ENCODE results near the gene SUGP1. TPM values are rescaled to one million over a fixed set of nuclear protein-coding genes. Genes with fewer than 3 reads are reported as not detected.

Gene SUGP1
- polyA plus RNA-seq, 1 donor (not counting 4 experiments of a cell fraction or from before 2014, with no cell fraction given): 28.6 TPM

DNA sequence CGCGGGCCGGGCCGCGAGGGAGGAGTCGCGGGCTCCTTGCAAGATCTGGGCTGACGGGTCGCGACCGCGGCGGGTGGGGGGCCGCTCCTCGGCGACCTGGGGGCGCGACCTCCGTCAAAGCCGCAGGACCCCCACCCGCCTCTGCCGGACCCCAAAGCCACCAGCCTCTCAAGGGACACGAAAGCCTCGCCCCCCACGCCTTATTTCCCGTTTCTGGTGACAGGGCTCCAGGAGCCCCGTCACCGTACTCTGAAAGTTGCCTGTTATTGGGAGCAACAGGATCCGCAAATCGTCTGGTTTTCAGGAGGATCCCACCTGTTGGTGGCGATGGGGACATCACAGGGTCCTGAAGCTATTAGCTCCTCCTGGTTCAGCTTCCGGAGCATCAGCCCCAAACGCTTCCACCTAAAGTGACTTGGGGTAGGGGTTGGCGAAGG is 850 bp upstream of the SUGP1 start:
- H3K27me3 ChIP-seq (ENCODE audit: control insufficient read depth, extremely low read depth, insufficient read depth, low read length): no peaks in the 10 kb centered on the region
- H3K9ac ChIP-seq (ENCODE audit: control insufficient read depth, extremely low read depth, insufficient read depth, low read length): peak overlapping the region; percentile 98
- H3K4me1 ChIP-seq (ENCODE audit: control insufficient read depth, extremely low read depth, insufficient read depth, low read length): peaks cover 8% of the 10 kb centered on the region
- no peaks in the 10 kb centered on the region for H4K20me1 ChIP-seq (ENCODE audit: control insufficient read depth, extremely low read depth, insufficient read depth, low read length)
- dilution Hi-C loops (cut with MboI; ENCODE audit: extremely low pct_ligation_motif_present, low sequenced_read_pairs): no loop called here
- H3K4me3 ChIP-seq (ENCODE audit: control insufficient read depth in 2 of 3, extremely low read depth in 1 of 3, insufficient read depth in 2 of 3, low read depth in 1 of 3, low read length in 3 of 3): peak overlapping the region; percentile 85 to 98 (median 94)
- FAIRE-seq: no peak
- no peak for DNase-seq (ENCODE audit: low read depth, low spot score)
- H3K9me3 ChIP-seq (ENCODE audit: control insufficient read depth, low read depth, low read length): no peaks in the 10 kb centered on the region
- H2AFZ ChIP-seq (ENCODE audit: control insufficient read depth, low read length): peak overlapping the region; percentile 96
- peak overlapping the region; percentile 96 for H3K27ac ChIP-seq (ENCODE audit: control insufficient read depth, insufficient read depth, low read length)
- peaks cover 8 to 10% of the 10 kb centered on the region in 2 experiments for H3K36me3 ChIP-seq (ENCODE audit: control insufficient read depth in 2 of 2, extremely low read depth in 1 of 2, insufficient read depth in 2 of 2, low read length in 2 of 2)
- H3K9me1 ChIP-seq (ENCODE audit: control insufficient read depth, extremely low read depth, insufficient read depth, low read length): no peaks in the 10 kb centered on the region
- H3K4me2 ChIP-seq (ENCODE audit: control insufficient read depth, extremely low read depth, insufficient read depth, low read depth, low read length): peak overlapping the region; percentile 80
- H3K79me2 ChIP-seq (ENCODE audit: control insufficient read depth, insufficient read depth, low read length): peaks cover 62% of the 10 kb centered on the region
- TF ChIP-seq EZH2 (IDR thresholded peaks at IDR 0.05; ENCODE audit: low read length): no peak
- TF ChIP-seq, protein P1, sequence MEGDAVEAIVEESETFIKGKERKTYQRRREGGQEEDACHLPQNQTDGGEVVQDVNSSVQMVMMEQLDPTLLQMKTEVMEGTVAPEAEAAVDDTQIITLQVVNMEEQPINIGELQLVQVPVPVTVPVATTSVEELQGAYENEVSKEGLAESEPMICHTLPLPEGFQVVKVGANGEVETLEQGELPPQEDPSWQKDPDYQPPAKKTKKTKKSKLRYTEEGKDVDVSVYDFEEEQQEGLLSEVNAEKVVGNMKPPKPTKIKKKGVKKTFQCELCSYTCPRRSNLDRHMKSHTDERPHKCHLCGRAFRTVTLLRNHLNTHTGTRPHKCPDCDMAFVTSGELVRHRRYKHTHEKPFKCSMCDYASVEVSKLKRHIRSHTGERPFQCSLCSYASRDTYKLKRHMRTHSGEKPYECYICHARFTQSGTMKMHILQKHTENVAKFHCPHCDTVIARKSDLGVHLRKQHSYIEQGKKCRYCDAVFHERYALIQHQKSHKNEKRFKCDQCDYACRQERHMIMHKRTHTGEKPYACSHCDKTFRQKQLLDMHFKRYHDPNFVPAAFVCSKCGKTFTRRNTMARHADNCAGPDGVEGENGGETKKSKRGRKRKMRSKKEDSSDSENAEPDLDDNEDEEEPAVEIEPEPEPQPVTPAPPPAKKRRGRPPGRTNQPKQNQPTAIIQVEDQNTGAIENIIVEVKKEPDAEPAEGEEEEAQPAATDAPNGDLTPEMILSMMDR (optimal IDR thresholded peaks at IDR 0.05 in 1 of 3, IDR thresholded peaks at IDR 0.05 in 1 of 3, conservative IDR thresholded peaks at IDR 0.05 in 1 of 3; ENCODE audit: extremely low read depth in 1 of 3, insufficient read depth in 2 of 3, low read length in 3 of 3): no peak

DNA sequence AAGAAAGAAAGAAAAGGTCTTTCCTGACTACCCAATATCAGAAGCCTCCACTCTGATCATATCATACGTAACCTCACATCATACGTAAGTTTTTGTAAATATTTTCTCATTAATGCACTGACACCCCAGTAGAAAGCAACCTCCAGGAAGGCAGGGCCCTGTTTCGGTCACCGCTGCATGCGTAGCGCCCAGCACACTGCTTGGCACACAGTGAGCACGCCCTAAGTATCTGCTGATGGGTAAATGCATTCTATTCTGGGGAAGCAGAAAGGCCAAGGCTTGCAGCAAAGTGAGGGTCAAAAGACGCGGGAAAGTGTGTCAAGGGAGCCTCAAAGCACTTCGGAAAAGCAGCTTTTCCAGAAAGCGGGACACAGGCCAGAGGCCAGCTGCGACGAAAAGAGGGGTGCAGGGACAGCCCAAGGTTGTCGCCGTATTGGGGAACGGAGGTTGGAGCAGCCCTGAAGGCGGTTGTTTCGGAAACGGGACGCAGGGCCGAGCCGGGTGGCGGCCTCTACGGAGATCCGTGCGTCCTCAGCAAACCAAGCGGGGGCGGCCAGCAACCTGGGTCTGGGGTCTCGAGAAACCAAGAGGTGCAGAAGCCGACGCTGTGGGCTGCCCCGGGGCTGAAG is 463 bp downstream of the SUGP1 start:
- Histone ChIP-seq H3K27ac (ENCODE audit: control insufficient read depth, insufficient read depth, low read length) (peak overlapping the region; percentile 96), H3K9ac (ENCODE audit: control insufficient read depth, extremely low read depth, insufficient read depth, low read length) (peak overlapping the region; percentile 98), H3K36me3 (ENCODE audit: control insufficient read depth in 2 of 2, extremely low read depth in 1 of 2, insufficient read depth in 2 of 2, low read length in 2 of 2) (peaks cover 11 to 14% of the 10 kb centered on the region in 2 experiments), H3K4me3 (ENCODE audit: control insufficient read depth in 2 of 3, extremely low read depth in 1 of 3, insufficient read depth in 2 of 3, low read depth in 1 of 3, low read length in 3 of 3) (peak overlapping the region; percentile 85 to 98 (median 94)), H3K79me2 (ENCODE audit: control insufficient read depth, insufficient read depth, low read length) (peaks cover 57% of the 10 kb centered on the region), H3K9me3 (ENCODE audit: control insufficient read depth, low read depth, low read length) (no peaks in the 10 kb centered on the region), H3K9me1 (ENCODE audit: control insufficient read depth, extremely low read depth, insufficient read depth, low read length) (no peaks in the 10 kb centered on the region), H2AFZ (ENCODE audit: control insufficient read depth, low read length) (peak overlapping the region; percentile 98), H3K4me2 (ENCODE audit: control insufficient read depth, extremely low read depth, insufficient read depth, low read depth, low read length) (peak overlapping the region; percentile 91), H3K4me1 (ENCODE audit: control insufficient read depth, extremely low read depth, insufficient read depth, low read length) (peaks cover 8% of the 10 kb centered on the region), H3K27me3 (ENCODE audit: control insufficient read depth, extremely low read depth, insufficient read depth, low read length) (no peaks in the 10 kb centered on the region), H4K20me1 (ENCODE audit: control insufficient read depth, extremely low read depth, insufficient read depth, low read length) (no peaks in the 10 kb centered on the region)
- dilution Hi-C loops (cut with MboI; ENCODE audit: extremely low pct_ligation_motif_present, low sequenced_read_pairs): no loop called here
- no peak for TF ChIP-seq EZH2 (IDR thresholded peaks at IDR 0.05; ENCODE audit: low read length)
- TF ChIP-seq, protein P1 (optimal IDR thresholded peaks at IDR 0.05 in 1 of 3, IDR thresholded peaks at IDR 0.05 in 1 of 3, conservative IDR thresholded peaks at IDR 0.05 in 1 of 3; ENCODE audit: extremely low read depth in 1 of 3, insufficient read depth in 2 of 3, low read length in 3 of 3): no peak
- FAIRE-seq (no peak), DNase-seq (ENCODE audit: low read depth, low spot score) (no peak)
